ENCODE data around the gene SPINK9.
"Not testable (repeated sequence)": the region's sequence is repeated elsewhere in the genome, so short reads cannot be mapped to it uniquely, and the experiment has no call there.

GRCh38 chr5:148320011-148320963 lies 15.1 kb upstream of the SPINK9 start:
- TF ChIP-seq POLR2AphosphoS5, CTCF, EP300 (IDR thresholded peaks at IDR 0.05): not testable (repeated sequence)

Data from suprapubic skin (tissue), 4 donors.